Activated naive CD8-positive, alpha-beta T cell treated with anti-CD3 and anti-CD28 coated beads, Interleukin-2, amount 50 U/mL, for 24 hours (primary cell): Measurements from ENCODE around the gene SMOC2.
A peak's percentile ranks its signal among the peaks of the same experiment; 100 is the strongest.
"Not testable (repeated sequence)": the region's sequence is repeated elsewhere in the genome, so short reads cannot be mapped to it uniquely, and the experiment has no call there.

Experiments
- ATAC-seq: fragments of 150-1000 bp; cut with Tn5 transposase; one replicate; pipeline ENCODE4 v1.10.0; 2021
- DNase-seq: peaks from one replicate; pipeline ENCODE4 v3.0.0; 2021
- H3K27ac Mint-ChIP-seq: one replicate; pipeline ENCODE4 v1.8.0; 2021; ENCODE audit warnings: mild to moderate bottlenecking, mixed read lengths
- H3K27me3 Mint-ChIP-seq: one replicate; pipeline ENCODE4 v1.8.0; 2021; ENCODE audit warnings: mixed read lengths
- H3K36me3 Mint-ChIP-seq: one replicate; pipeline ENCODE4 v1.8.0; 2021; ENCODE audit warnings: low read depth, mixed read lengths
- H3K4me1 Mint-ChIP-seq: one replicate; pipeline ENCODE4 v1.8.0; 2021; ENCODE audit warnings: mixed read lengths
- H3K4me3 Mint-ChIP-seq: one replicate; pipeline ENCODE4 v1.8.0; 2021; ENCODE audit warnings: mild to moderate bottlenecking, moderate library complexity, mixed read lengths
- H3K9me3 Mint-ChIP-seq: one replicate; pipeline ENCODE4 v1.8.0; 2021; ENCODE audit warnings: mixed read lengths

Gene SMOC2

GRCh38 chr6:168610966-168611365 lies 170.0 kb downstream of the SMOC2 start:
- not testable (repeated sequence) for H3K4me1 Mint-ChIP-seq, H3K4me3 Mint-ChIP-seq, ATAC-seq, H3K27ac Mint-ChIP-seq, DNase-seq, H3K9me3 Mint-ChIP-seq, H3K27me3 Mint-ChIP-seq, H3K36me3 Mint-ChIP-seq

DNA sequence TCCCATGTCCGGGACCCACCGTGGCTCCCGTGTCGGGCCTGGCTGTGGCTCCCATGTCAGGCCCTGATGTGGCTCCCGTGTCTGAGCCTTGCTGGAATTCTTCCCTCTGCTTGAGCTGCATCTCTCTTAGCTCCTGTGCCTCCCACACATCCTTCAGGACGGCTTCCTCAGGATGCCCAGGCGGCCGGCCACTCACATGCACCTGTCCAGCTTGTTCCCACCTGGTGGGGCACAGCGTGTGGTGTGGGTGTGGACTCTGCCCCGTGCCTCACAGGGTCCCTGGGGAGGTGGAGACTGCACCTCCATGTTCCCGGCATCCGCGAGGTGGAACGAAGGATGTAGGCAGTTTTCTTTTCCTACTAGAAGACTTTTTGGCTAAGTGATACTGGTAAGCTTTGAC lies 170.7 kb downstream of the SMOC2 start:
- H3K27ac Mint-ChIP-seq, result no peak overlapping the region
- H3K4me3 Mint-ChIP-seq, result no peak overlapping the region
- DNase-seq (no peak), ATAC-seq (no peak)
- peaks cover 11% of the 10 kb centered on the region for H3K9me3 Mint-ChIP-seq
- H3K27me3 Mint-ChIP-seq, result peaks cover 1% of the 10 kb centered on the region
- no peaks in the 10 kb centered on the region for H3K36me3 Mint-ChIP-seq
- no peaks in the 10 kb centered on the region for H3K4me1 Mint-ChIP-seq

DNA sequence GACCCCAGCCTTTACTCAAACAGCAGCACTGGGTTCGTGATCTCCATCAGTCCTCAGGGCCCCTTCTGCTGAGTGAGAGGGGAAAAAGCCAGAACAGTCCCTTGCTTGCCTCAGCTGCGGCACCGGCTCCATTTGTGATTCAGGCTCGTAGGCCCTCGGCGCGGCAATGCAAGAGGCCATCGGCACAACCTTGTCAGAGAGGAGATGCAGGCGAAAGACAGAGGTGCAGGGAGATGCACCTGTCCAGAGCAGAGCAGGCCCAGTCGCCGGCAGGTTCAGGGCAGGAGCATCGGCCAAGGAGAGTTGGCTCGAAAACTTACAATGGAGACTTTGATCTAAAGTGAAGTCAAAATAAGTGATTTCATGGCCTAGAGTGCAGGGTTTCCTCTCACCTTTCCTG lies 171.6 kb downstream of the SMOC2 start:
- H3K27me3 Mint-ChIP-seq, result no peaks in the 10 kb centered on the region
- no peak for DNase-seq

DNA sequence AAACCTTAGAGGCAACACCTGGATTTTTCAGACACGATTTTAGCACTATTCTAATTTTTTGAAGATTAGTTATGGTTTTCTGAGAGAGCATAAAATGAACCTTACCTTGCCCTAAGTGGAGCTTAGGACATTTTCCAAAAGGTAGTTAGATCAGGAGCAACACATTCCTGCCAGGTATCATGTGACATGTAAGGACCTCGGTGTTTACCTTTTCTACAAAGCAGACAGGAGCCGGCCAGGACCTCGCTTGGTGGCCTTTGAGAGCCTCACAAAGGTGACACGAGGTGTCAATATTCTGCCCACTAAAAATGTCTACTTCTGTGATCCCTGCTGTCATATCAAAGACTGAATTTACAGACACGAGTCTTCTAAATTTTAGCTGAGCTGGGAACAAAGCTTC lies 174.9 kb downstream of the SMOC2 start:
- Mint-ChIP-seq H3K9me3 (peaks cover 17% of the 10 kb centered on the region), H3K36me3 (no peaks in the 10 kb centered on the region), H3K27ac (no peak overlapping the region), H3K4me1 (peaks cover 7% of the 10 kb centered on the region), H3K4me3 (no peak overlapping the region), H3K27me3 (peaks cover 3% of the 10 kb centered on the region)
- DNase-seq (no peak), ATAC-seq (no peak)

More for the DNA sequence above, 171.6 kb downstream of the SMOC2 start:
- H3K4me3 Mint-ChIP-seq, result no peak overlapping the region
- no peak overlapping the region for H3K27ac Mint-ChIP-seq
- no peak for ATAC-seq
- H3K9me3 Mint-ChIP-seq, result peaks cover 11% of the 10 kb centered on the region
- H3K4me1 Mint-ChIP-seq, result no peaks in the 10 kb centered on the region
- no peaks in the 10 kb centered on the region for H3K36me3 Mint-ChIP-seq

DNA sequence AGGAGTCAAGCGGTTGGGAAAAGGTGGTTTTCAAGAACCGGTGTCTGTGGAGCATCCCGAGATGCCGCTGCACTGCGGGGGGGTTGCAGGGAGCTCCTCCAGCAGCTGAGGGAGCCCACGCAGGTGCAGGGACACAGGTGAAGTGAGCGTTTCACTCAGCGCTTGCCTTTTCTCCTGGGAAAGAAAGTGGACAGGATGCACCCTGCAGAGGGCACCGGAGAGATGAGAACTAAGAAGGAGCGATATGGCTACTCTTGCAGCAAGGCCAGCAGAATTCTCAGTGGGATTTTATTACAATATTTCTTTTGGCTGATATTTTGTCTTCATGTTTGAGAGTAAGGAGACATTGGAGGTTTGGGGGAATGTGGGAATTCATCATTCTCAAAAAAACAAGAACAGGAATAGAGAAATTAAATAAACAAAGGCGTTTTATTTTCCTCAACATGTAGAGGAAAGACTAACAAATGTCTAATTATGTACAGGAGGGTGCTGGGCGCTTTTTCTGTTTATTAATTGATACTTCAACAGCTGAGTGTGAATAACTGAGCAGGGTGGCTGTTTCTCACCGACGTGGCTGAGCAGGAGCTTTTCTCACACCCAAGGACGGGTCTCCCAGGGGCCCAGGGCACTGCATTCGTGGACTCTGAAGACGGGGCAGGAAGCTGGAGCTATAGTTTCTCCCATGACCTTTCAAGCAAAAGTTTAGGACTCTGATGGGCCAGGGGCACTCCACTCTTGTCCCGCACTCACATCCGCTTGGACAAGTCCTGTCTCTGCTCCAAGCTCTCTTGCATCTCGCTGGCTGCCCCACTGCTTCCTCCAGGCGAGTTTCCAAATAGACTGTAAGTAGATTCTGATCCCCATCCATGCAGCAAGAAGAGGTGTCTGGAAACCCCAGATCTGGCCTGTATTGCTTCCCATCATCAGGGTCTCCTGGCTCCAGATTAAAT lies 176.1 kb downstream of the SMOC2 start:
- ATAC-seq, result no peak
- H3K4me1 Mint-ChIP-seq, result peaks cover 7% of the 10 kb centered on the region
- no peak for DNase-seq
- H3K9me3 Mint-ChIP-seq, result peaks cover 26% of the 10 kb centered on the region
- peaks cover 5% of the 10 kb centered on the region for H3K27me3 Mint-ChIP-seq
- H3K4me3 Mint-ChIP-seq, result no peak overlapping the region
- no peaks in the 10 kb centered on the region for H3K36me3 Mint-ChIP-seq
- H3K27ac Mint-ChIP-seq, result no peak overlapping the region

DNA sequence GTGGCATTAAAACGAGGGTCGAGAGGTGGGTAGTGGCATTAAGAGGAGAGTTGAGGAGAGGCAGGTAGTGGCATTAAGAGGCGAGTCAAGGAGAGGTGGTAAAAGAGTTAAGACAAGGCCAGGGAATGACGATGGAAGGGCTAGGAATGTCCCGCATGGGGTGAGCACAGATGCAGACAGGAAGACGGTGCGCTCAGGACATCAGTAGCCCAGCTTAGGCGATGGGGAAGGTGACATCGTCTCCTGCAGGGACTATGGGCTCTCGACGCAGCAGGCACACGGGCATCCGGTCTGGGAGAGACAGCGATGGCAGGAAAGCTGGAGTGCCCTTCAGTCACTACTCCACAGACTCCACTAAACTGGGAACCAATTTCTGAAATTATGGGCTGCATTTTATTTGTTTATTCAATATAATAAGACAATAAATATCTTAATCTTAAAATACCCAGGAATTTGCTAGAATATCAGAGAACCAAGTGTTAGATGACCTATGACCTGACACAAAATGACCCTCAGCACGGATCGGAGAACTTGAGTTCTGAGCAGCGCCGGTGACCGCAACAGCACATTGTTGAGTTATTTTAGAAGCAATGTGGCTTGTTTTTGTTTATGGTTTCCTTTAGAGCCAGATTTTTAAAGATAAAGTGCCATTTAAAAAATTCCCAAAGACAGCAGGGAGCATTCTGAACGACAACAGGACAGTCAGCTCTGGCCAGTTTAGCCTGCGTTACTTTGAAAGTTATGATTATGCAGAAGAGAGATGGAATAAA lies 177.7 kb downstream of the SMOC2 start:
- H3K4me1 Mint-ChIP-seq, result peaks cover 7% of the 10 kb centered on the region
- no peak overlapping the region for H3K4me3 Mint-ChIP-seq
- DNase-seq (no peak), ATAC-seq (no peak)
- H3K36me3 Mint-ChIP-seq, result no peaks in the 10 kb centered on the region
- H3K9me3 Mint-ChIP-seq, result peaks cover 26% of the 10 kb centered on the region
- H3K27ac Mint-ChIP-seq, result no peak overlapping the region
- peaks cover 5% of the 10 kb centered on the region for H3K27me3 Mint-ChIP-seq

GRCh38 chr6:168619560-168620314 lies 178.8 kb downstream of the SMOC2 start:
- Mint-ChIP-seq H3K27ac (no peak overlapping the region), H3K4me3 (no peak overlapping the region), H3K4me1 (peaks cover 7% of the 10 kb centered on the region), H3K9me3 (peaks cover 26% of the 10 kb centered on the region), H3K36me3 (no peaks in the 10 kb centered on the region), H3K27me3 (peaks cover 9% of the 10 kb centered on the region)
- DNase-seq (no peak), ATAC-seq (peak; percentile 52)

DNA sequence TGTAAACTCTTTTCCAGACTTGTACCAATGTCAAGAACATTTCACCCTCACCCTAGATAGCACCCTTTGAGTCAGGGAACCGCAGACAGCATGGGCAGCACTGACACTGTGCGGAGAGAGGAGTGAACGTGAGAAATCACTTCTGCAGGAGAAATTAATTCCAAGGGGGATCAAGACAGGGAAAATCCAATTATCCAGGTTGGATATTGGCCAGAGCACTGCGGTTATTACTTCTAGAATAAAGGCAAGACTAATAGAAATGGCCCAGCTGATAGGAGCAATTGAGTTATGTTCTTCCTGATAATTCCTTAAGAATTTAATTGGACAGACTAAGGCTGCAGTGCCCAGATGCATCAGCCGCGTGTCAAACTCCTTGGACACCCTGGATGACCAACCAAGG lies 179.6 kb downstream of the SMOC2 start:
- no peak for DNase-seq
- ATAC-seq, result no peak
- Mint-ChIP-seq H3K36me3 (no peaks in the 10 kb centered on the region), H3K4me1 (peaks cover 7% of the 10 kb centered on the region), H3K27ac (no peak overlapping the region), H3K9me3 (peaks cover 23% of the 10 kb centered on the region), H3K4me3 (no peak overlapping the region), H3K27me3 (peaks cover 9% of the 10 kb centered on the region)

GRCh38 chr6:168623736-168624135 lies 182.8 kb downstream of the SMOC2 start:
- DNase-seq (no peak), ATAC-seq (no peak)
- Mint-ChIP-seq H3K36me3 (no peaks in the 10 kb centered on the region), H3K4me3 (no peak overlapping the region), H3K27ac (no peak overlapping the region), H3K4me1 (peaks cover 7% of the 10 kb centered on the region), H3K9me3 (peaks cover 11% of the 10 kb centered on the region), H3K27me3 (peaks cover 6% of the 10 kb centered on the region)

- Mint-ChIP-seq H3K27ac (no peak overlapping the region), H3K4me1 (peaks cover 5% of the 10 kb centered on the region), H3K27me3 (peaks cover 6% of the 10 kb centered on the region)
Observed at GRCh38 chr6:168624540-168624939, 183.6 kb downstream of the SMOC2 start.

GRCh38 chr6:168624948-168625347 lies 184.0 kb downstream of the SMOC2 start:
- no peak for ATAC-seq
- H3K27ac Mint-ChIP-seq, result no peak overlapping the region
- DNase-seq, result no peak
- H3K9me3 Mint-ChIP-seq, result peaks cover 9% of the 10 kb centered on the region
- peaks cover 2% of the 10 kb centered on the region for H3K4me1 Mint-ChIP-seq
- H3K4me3 Mint-ChIP-seq, result no peak overlapping the region
- H3K36me3 Mint-ChIP-seq, result no peaks in the 10 kb centered on the region
- peaks cover 6% of the 10 kb centered on the region for H3K27me3 Mint-ChIP-seq

More at GRCh38 chr6:168624540-168624939, 183.6 kb downstream of the SMOC2 start:
- Mint-ChIP-seq H3K36me3 (no peaks in the 10 kb centered on the region), H3K9me3 (peaks cover 9% of the 10 kb centered on the region), H3K4me3 (no peak overlapping the region)
- ATAC-seq, result no peak
- no peak for DNase-seq

DNA sequence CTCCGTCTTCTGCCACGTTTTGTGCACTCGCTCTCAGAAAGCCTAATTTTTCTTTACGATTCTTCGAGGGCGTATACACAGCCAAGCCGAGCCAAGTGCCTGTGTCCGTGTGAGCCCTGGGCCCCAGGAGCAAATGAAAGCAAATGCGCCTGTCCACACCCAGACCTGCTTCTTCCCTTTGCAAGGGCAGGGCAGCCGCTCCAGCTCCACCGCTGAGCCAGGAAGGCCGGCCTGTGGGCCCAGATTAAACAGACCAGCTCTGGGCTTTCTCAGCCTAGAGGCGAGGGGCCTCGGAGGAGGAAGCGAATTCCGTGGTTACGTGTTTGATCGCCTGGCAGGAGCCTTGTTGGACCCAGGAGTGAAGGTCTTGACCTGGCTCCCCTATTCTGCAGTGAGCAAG lies 184.6 kb downstream of the SMOC2 start:
- Mint-ChIP-seq H3K4me1 (no peaks in the 10 kb centered on the region), H3K27me3 (peaks cover 6% of the 10 kb centered on the region), H3K9me3 (peaks cover 9% of the 10 kb centered on the region), H3K4me3 (no peak overlapping the region), H3K36me3 (no peaks in the 10 kb centered on the region), H3K27ac (no peak overlapping the region)
- no peak for ATAC-seq
- DNase-seq, result no peak

GRCh38 chr6:168626046-168626602 lies 185.1 kb downstream of the SMOC2 start:
- H3K9me3 Mint-ChIP-seq, result peaks cover 7% of the 10 kb centered on the region
- H3K4me3 Mint-ChIP-seq, result no peak overlapping the region
- no peak overlapping the region for H3K27ac Mint-ChIP-seq
- DNase-seq (no peak), ATAC-seq (no peak)
- H3K36me3 Mint-ChIP-seq, result no peaks in the 10 kb centered on the region
- H3K27me3 Mint-ChIP-seq, result peaks cover 5% of the 10 kb centered on the region
- no peaks in the 10 kb centered on the region for H3K4me1 Mint-ChIP-seq

DNA sequence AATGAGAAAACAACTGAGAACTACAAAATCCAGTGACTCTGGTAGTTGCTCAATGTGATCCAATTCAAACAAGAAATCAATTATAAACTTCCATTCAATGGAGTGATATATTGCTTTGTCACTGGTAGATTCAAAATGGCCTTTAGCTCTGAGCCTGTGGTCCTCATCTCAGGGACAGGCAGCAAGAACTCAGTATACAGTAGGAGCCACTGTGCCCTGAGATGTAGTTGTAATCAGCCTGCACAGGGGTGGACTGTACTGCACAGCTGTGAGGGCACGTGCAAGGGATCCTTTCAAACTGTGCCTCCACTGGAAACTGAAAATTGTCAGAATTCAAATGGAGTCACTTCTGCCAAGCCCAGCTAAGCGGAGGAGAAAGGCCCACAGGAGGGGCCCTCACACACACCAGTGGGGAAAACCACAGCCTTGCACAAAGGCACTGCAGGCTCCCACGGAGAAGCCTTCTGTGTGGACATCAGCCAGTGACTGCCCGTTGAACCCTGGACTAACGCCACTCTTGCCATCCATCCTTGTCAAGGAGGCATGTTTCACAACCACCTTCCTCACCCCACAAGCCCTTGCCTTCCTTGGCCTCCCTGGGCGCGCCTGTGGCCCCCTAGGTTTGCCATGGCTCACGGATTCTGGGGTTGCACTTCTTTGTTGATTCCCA lies 186.7 kb downstream of the SMOC2 start:
- no peaks in the 10 kb centered on the region for H3K36me3 Mint-ChIP-seq
- H3K9me3 Mint-ChIP-seq, result no peaks in the 10 kb centered on the region
- H3K4me1 Mint-ChIP-seq, result no peaks in the 10 kb centered on the region
- no peak overlapping the region for H3K4me3 Mint-ChIP-seq
- no peak overlapping the region for H3K27ac Mint-ChIP-seq
- H3K27me3 Mint-ChIP-seq, result peaks cover 4% of the 10 kb centered on the region
- DNase-seq (no peak), ATAC-seq (no peak)
